ENCODE results near the gene JAKMIP2.
"Not testable (repeated sequence)": the region's sequence is repeated elsewhere in the genome, so short reads cannot be mapped to it uniquely, and the experiment has no call there.

The JAKMIP2 gene

DNA sequence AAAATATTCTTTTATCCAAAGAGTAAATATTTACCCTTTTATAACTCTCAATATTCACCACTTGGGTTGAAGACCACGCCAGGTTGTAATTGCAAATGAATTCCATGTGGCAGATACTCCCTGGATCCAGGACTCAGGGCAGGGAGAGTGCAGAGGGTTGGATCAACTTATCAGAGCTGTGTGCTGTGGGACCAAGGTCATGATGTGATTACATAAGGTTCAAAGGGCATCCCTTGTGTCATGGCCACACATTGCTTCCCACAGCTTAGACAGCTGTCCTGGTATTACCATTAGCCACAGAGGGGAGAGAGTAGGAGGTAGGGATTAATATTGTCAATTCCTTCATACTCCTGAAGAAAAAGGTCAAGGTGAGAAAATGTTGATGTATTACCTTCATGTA lies 133.9 kb downstream of the JAKMIP2 start:
- DNase-seq (ENCODE audit: low read depth) = no peak

DNA sequence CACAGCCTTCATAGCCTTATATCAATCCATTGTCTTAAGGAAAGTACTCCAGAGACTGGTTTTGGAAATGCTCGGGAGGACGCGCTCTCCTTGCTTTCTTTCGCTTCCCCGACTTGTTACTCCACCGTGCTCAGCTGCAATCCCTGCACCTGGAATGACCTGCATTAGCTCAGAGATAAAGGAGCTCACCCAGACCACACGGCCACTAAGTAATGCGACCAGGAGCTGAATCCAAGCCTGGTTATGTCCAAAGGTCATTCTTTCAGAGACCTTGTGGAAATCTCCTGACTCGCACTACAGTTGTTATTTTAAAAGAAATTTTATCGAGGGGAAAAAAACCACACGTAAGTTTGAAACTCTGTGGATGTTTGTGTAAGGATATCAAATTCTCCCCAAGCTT lies 137.3 kb downstream of the JAKMIP2 start:
- DNase-seq (ENCODE audit: low read depth) = no peak

DNA sequence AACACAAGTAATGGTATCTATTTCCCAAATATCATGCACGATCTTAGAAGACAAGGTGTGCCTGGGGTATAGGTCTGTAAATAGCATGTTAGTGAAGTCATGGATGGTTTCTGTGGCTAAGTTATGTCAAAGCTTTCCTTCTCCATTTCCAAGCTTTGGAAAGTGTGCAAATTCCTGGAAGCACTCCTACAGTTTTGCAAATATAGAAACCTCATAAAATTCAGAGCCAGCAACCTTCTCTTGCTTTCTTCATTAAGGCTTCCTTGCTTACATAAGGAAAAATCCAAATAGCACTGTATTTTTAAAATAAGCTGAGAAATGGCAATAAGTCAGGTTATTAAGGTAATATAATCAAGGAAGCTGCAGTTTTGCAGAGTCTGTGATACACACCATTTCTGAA lies 138.1 kb downstream of the JAKMIP2 start:
- no peak for DNase-seq (ENCODE audit: low read depth)

DNA sequence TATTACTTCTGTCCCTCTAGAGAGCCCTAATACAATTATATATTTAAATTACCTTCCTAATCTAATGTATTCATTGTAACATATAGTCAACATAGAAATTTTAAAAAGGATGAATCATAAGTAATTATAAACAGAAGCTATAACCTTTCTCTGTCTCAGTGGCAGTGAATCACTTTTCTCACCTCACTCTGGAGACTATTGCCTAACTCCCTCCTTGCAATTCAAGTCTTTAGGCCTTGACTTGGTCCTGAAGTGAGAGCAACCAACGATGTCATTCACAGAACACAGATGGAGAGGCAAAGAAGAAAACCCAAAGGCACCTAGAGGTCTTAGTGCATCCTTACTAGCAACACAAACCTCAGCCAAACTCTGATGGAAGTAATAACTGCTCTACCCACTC lies 139.4 kb downstream of the JAKMIP2 start:
- DNase-seq (ENCODE audit: low read depth) = no peak

DNA sequence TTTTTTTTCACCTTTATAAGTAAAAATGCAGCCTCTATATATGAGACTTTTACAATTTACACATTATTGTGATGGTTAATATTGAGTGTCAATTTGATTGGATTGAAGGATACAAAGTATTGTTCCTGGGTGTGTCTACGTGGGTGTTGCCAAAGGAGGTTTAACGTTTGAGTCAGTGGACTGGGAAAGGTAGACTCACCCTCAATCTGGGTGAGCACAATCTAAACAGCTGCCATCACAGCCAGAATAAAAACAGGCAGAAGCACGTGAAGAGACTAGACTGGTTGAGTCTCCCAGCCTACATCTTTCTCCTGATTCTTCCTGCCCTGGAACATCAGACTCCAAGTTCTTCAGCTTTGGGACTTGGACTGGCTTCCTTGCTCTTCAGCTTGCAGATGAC lies 139.9 kb downstream of the JAKMIP2 start:
- no peak for DNase-seq (ENCODE audit: low read depth)

DNA sequence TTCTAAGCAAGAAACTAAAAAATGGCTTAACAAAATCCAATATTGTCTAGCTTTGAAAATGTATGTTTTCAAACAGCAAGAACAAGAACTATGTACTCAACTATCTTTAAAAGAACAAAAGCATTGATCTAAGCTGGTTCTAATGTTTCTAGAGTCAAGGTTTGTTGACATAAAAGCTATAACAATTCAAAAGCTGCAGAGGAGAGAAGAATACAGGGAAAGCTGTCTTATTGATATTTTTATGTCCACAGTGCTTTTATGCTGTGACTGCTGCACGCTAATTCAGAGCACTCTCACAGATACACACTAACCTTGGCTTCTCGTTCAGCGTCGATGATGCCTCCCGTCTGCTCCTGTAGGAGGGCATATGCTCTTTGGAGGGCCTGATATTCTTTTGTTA lies 143.2 kb downstream of the JAKMIP2 start:
- no peak for DNase-seq (ENCODE audit: low read depth)

DNA sequence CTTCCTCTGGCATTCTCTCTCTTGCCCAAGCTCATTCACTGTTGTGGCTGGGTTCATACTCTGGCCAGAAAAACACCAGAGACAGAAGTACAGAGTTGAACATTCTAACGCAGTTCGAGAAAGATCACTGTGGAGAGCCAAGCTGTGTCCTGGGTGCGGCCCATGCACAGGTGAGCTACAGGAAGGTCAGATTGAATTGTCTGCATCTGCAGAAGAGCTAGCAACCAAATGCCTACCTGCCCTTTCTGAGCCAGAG lies 145.9 kb downstream of the JAKMIP2 start:
- DNase-seq (ENCODE audit: low read depth) = no peak

DNA sequence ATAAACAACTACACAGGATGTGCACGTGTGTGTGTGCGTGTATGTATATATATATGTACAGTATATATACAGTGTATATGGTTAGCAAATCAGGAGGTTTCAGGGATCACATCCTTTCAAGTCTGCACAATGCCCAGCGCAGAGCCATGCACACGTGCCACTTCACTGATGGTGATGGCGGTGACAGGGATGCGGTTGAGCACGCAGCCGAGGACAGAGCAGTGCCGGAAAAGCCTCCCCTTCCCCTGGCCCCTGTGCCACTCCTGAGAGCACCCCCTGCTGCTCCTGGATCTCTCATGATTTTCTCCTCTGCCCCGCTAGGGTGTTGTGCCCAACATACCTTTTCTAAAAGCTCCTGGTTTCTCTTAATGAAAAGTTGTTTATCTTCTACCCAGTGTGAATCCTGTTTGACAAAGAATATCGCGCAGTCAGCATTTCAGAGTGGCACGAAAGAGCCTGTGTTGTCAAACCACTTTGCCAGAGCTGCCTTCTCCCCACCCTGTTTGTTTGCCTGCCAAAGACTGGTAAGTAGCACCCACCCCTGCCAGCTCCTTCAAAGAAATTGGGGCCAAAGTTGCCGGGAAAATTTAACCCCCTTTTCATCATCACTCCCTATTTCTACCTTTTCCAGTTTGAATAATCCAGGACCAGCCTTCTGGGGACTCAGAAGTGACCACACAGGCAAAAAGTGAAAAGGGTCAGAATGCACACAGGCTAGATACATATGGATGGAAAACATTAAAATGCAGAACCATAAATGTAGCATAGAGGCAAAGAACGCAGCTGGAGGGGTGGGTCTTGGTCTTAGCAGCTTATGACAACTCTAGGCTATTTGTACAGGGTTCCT lies 146.4 kb downstream of the JAKMIP2 start:
- no peak for DNase-seq (ENCODE audit: low read depth)

DNA sequence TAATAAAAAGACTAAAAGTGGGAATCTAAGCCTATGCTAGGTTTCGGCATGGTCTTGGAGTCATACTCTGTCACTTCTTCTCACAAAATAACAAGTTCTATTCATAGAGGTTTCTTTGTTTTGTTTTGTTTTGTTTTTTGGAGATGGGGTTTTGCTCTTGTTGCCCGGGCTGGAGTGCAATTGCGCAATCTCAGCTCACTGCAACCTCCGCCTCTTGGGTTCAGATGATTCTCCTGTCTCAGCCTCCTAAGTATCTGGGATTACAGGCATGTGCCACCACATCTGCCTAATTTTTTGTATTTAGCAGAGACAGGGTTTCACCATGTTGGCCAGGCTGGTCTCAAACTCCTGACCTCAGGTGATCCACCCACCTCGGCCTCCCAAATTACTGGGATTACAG lies 147.1 kb downstream of the JAKMIP2 start:
- DNase-seq (ENCODE audit: low read depth) = not testable (repeated sequence)

DNA sequence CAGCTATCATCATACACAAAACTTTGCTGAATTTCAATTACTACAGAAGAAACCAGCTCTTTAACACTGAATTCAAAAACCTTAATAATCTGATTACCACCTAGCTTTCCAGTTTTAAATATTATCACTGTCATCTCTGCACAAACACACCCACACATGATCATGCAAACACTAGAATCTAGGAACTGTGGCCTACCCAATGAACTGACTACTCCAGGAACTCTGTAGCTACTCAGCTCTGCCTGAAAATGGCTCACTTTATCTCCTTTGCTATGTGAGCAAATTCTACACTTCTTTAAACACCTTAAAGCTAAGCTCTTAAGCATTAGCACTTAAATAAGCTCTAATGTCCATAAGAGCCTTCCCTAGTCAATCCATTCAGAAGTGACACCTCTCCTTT lies 149.4 kb downstream of the JAKMIP2 start:
- DNase-seq (ENCODE audit: low read depth) = no peak

DNA sequence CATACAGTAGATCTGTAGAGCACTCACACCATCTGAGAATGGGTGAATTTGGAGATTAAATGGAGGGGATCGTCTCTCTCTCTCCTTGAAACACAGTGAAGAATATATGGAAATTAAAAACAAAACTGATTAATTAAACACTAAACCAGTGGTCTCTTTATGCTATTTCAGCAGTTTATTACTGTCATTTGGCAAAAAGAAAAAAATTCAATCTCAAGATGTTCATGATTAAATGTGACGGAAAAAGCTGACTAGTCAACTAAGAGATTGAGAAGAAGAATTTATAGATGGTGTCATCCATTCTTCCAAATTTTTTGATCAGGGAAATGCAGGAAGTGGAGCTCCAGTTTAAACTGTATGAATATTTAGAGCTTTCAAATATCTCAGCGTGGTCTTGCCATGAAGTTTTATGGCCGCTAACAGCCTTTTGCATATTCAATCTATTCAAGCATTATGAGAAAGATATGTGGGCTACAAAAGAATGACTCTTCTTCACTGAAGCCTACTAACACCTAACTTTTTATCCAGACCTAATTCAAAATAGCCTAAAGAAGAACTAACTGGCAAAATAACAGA lies 151.0 kb downstream of the JAKMIP2 start:
- DNase-seq (ENCODE audit: low read depth) = no peak

DNA sequence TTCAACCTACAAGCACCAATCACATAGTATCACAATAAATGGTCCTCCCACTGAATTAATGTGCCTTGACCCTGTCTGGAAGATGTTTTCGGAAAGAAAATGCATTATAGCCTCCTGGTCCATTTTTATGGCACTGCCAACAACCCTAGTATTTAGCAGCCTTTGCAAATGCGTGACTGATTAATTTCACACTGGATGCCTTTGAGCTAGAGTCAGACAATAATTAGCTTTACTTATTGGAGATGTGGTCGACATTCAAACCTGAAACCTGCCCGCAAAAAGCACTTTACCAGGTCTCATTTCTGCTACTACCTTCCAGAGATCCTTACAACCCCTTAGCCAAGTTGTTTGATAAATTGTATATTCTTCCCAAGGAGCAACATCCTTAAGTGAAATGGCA lies 153.3 kb downstream of the JAKMIP2 start:
- DNase-seq (ENCODE audit: low read depth) = no peak

DNA sequence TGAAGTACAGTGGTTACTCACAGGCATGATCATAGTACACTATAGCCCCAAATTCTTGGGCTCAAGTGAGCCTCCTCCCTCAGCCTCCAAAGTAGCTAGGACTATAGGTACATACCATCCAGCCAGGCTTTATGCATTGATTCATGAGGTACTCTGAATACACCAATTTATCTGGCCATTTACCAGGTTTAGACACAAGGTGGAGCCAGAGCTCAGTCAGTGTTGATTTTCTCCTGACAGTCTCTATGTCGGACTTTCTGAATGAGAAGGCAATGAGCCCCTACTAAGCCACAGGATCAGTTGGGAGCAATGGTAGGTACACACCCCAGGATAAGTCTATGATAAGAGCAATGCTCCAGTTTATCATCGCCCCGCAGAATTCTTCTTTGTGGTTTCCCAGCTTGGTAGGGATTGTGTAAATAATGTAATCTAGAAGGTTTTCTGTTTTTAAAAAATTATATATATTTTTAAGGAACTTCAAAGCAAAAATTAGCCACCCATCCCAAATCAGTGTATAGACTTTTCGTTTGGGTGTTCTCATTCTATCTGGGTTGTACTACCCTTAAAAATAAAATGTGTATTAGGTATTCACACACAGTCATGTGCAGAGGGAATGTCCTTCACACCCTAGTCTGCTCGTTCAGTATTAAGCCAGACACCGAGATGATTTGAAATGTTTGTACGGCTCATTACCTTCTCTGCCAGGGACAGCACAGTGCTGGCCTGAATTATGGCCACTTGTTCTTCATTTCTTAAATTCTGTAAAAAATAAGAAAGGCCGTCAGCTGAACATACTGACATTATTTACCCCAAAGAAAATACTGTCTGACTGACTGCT lies 154.3 kb downstream of the JAKMIP2 start:
- peak; percentile 50 for DNase-seq (ENCODE audit: low read depth)

DNA sequence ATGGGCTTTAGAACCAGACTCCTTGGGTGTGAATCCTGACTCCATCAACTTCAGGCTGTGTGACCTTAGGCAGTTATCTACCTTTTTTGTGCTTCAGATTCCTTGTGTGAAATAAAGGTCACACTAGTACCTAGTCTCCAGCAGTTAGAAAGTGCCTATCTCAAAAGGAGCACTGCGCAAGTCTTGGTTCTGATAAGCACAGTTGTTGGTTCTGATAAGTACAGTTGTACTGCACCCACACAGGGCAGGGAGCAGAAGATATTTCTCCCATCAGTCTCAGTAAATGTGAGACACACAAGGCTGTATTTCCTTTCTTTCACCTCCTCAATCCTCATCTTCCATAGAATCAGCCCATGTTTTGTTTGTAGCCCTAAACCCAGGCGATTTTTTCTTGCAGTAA lies 156.1 kb downstream of the JAKMIP2 start:
- DNase-seq (ENCODE audit: low read depth) = no peak

DNA sequence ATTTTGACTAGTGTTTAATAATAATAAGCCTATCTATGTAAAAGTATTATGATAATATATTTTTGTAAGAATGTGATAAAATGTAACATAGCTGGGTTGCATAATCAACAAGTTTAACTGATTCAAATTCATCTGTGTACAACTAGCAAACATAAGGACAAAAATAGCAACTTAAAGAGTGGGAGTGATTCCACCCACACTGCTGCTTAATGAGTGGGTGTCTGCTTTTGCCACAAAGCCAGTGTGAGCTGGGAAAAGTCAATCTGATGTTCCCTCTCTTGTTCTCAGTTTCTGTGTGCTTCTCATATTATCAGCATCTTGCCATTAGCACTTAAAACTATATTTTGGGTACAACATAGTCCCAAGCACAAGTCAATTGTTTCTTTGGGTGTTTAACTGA lies 161.5 kb downstream of the JAKMIP2 start:
- no peak for DNase-seq (ENCODE audit: low read depth)

DNA sequence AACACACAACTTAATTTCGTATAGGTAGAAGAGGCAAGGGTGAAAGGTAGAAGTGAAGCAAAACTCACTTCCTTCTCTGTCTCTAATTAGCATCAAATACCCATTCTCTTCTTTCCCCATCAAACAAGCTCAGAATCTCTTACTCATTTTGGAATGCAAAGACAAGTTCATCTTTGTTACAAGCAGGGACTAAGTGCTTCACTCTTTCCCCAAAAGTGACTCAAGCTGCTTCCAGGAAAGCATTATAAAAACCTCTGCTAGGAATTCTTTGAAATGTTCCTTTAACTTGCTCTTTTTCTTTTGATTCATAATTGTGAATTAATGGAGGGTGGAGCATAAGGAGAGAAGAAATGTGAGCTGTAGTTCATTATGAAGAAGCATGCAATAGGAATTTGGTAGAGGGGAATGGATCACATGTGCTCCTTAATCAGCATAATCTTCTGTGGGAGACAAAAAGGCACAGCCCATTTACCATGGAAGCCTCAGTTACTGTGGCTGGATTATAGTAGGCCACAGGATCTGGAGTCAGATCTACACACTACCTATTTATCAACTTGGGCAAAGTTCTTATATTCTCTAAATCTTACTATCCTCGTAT lies 163.1 kb downstream of the JAKMIP2 start:
- DNase-seq (ENCODE audit: low read depth) = no peak

DNA sequence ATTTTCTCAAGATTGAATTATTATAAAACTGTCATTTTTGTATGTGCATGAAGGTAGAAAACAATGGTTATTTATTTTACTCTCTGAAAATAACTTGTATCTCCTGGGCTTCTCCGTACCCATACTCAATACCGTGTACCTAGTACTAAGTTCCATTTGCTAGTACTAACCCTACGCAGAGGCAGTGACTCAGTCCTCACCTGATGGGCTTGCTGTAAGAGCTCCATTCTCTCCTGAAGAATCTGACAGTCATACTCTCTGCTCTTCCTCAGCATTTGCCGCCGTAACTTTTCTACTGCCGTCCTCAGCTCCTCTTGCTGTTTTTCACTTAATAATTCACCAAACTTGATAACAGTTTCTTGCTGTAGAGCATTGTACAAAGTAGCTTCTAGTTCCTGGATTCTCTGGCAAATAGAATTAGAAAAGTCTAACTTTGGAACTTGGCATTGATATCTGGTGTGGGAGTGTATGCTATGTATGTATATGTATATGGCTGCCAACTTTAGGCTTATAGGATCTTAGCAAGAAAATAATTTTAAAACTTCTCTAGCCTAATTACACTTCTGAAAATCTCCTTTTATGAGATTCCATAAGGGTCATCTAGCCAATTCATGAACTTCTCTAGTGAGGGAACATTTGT lies 164.7 kb downstream of the JAKMIP2 start:
- DNase-seq (ENCODE audit: low read depth) = no peak

DNA sequence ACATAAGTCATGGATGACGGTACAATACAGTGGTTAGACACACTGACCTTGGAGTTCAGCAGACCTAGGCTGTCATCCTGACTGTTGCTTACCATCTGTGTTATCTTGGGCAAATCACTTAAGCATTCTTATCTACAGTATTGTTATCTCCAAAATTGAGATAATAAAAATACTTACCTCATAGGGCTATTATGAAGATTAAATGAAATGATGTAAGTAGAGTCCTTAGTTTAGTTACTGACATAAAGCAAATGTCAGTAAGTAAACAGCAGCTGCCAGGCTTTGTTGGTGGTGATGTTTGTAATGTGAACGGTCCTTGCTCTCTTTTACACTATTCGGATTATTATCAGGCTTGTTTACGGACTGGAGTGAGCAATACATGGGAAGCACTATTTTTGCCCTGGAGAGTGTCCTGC lies 165.3 kb downstream of the JAKMIP2 start:
- DNase-seq (ENCODE audit: low read depth) = no peak

DNA sequence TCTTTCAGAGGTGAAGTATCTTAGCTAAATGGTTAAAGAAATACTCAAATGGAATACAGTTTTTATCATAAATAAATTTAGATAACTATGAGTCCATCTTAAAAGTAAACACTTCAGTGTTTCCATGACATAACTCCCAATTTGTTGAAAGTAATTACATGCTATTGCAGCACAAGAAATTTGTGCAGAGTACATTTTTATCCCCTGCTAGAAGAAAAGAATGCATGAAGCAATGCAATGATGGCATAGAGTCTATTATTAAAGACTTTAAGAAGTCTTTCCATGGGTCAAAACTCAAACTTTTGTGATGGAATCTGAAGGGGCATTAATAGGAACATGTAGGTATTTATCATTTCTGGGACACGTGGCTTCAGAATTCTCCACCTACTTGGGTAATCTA lies 166.1 kb downstream of the JAKMIP2 start:
- no peak for DNase-seq (ENCODE audit: low read depth)

DNA sequence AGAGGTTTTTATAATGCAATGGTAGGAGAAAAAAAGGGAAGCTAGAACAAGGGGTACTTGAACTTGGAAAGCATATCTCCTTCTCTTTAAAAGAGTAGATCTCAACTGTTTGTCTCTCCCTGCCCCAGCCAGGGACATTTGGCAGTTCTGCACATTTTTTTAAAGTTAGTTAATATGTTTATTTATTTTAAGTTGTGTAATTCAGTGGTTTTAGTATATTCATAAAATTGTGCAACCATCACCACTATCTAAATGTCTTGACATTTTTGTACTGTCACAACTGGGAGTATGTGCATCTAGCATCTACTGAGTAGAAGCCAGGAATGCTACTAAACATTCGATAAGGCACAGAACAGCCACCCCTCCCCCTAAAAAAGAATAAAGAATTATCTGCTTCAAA lies 169.2 kb downstream of the JAKMIP2 start:
- peak; percentile 12 for DNase-seq (ENCODE audit: low read depth)

DNA sequence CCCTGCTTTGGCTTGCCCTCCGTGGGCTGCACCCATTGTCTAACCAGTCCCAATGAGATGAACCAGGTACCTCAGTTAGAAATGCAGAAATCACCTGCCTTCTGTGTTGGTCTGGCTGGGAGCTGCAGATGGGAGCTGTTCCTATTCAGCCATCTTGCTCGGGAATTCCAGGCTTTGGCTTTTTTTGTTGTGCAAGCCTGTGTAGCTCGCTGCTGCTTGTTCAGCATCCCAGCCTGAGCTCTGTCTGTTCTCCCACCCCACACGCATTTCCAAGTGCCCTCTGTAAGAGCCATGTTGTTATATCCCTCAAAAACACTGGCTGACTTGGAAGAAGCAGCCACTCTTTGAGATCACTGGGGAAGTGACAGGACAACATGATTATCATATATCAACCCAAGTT lies 171.0 kb downstream of the JAKMIP2 start:
- DNase-seq (ENCODE audit: low read depth) = no peak

DNA sequence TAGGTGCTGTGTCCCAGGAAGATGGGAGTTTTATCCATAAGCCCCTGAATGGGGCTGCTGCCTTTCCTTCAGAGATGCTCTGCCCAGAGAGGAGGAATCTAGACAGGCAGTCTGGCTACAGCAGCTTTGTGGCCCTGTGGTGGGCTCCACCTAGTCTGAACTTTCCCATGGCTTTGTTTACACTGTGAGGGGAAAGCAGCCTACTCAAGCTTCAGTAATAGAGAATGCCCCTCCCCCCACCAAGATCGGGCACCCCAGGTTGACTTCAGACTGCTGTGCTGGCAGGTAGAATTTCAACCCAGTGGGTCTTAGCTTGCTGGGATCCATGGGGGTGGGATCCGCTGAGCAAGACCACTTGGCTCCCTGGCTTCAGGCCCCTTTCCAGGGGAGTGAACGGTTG lies 171.7 kb downstream of the JAKMIP2 start:
- DNase-seq (ENCODE audit: low read depth) = no peak

All from fibroblast of the conjunctiva (primary cell).